BLaER1 treated with 17β-estradiol and CSF1 and Interleukin-3, amounts not matched to agents 10 nM and 100 nM (cell line): ENCODE measurements around the gene AP5Z1.

ENCODE experiments used
- H3K27ac ChIP-seq, 11 experiments: shearing (Covaris generic); formaldehyde crosslinking; 2 replicates each; pipeline ENCODE4 v1.8.1; 2022
- H3K27me3 ChIP-seq, 11 experiments: shearing (Covaris generic); formaldehyde crosslinking; 2 replicates each; pipeline ENCODE4 v1.8.1; 2022
- H3K36me3 ChIP-seq, 11 experiments: shearing (Covaris generic); formaldehyde crosslinking; 2 replicates each; pipeline ENCODE4 v1.8.1; 2022
- H3K4me1 ChIP-seq, 10 experiments: shearing (Covaris generic); formaldehyde crosslinking; 2 replicates each; pipeline ENCODE4 v1.8.1; 2022
- H3K4me2 ChIP-seq, 11 experiments: shearing (Covaris generic); formaldehyde crosslinking; 2 replicates each; pipeline ENCODE4 v1.8.1; 2022
- H3K4me3 ChIP-seq, 10 experiments: shearing (Covaris generic); formaldehyde crosslinking; 2 replicates each; pipeline ENCODE4 v1.8.1; 2022
- H3K9ac ChIP-seq, 11 experiments: shearing (Covaris generic); formaldehyde crosslinking; 2 replicates each; pipeline ENCODE4 v1.8.1; 2022
- H3K9me3 ChIP-seq, 11 experiments: shearing (Covaris generic); formaldehyde crosslinking; replicated peaks in 1 of 11; 2 replicates each; pipeline ENCODE4 v1.8.1; 2022
- H4K20me1 ChIP-seq, 11 experiments: shearing (Covaris generic); formaldehyde crosslinking; 2 replicates each; pipeline ENCODE4 v1.8.1; 2022
- Cebpa-rat ChIP-seq, 11 experiments: shearing (Covaris generic); IDR thresholded peaks; 2 replicates each; pipeline ENCODE4 v1.8.1; 2022

AP5Z1 gene

GRCh38 chr7:4809091-4809591 is 33.7 kb downstream of the AP5Z1 start:
- H3K4me1 ChIP-seq: peaks cover 46 to 88% (median 81%) of the 10 kb centered on the region in 10 experiments
- H3K4me3 ChIP-seq: peak overlapping the region; percentile 28 to 65 (median 57)
- peak overlapping the region; percentile 83 to 98 (median 90) for H3K4me2 ChIP-seq
- H3K9ac ChIP-seq: peak overlapping the region; percentile 63 to 94 (median 88); a peak in 21 of 22 replicates
- peaks cover 0 to 13% (median 9%) of the 10 kb centered on the region in 11 experiments; a peak in 16 of 22 replicates for H3K9me3 ChIP-seq
- H3K27me3 ChIP-seq: peaks cover 0 to 31% (median 0%) of the 10 kb centered on the region in 11 experiments; a peak in 4 of 22 replicates
- TF ChIP-seq Cebpa-rat (IDR thresholded peaks at IDR 0.05): no peak
- no peaks in the 10 kb centered on the region; a peak in 1 of 22 replicates for H3K36me3 ChIP-seq
- H3K27ac ChIP-seq: peak overlapping the region; percentile 59 to 99 (median 96); a peak in 21 of 22 replicates
- no peaks in the 10 kb centered on the region for H4K20me1 ChIP-seq

GRCh38 chr7:4809666-4810065 is 34.2 kb downstream of the AP5Z1 start:
- Histone ChIP-seq H3K9me3 (peaks cover 0 to 13% (median 9%) of the 10 kb centered on the region in 11 experiments; a peak in 16 of 22 replicates), H3K36me3 (no peaks in the 10 kb centered on the region; a peak in 1 of 22 replicates), H3K4me1 (peaks cover 51 to 93% (median 86%) of the 10 kb centered on the region in 10 experiments), H3K27me3 (peaks cover 0 to 34% (median 0%) of the 10 kb centered on the region in 11 experiments; a peak in 4 of 22 replicates), H3K9ac (peak overlapping the region; percentile 63 to 94 (median 88); a peak in 21 of 22 replicates), H3K4me3 (peak overlapping the region; percentile 28 to 65 (median 57); a peak in 19 of 20 replicates), H3K4me2 (peak overlapping the region; percentile 83 to 98 (median 90)), H3K27ac (peak overlapping the region in 10 of 11 experiments; percentile 84 to 99 (median 96); a peak in 21 of 22 replicates), H4K20me1 (no peaks in the 10 kb centered on the region)
- TF ChIP-seq Cebpa-rat (IDR thresholded peaks at IDR 0.05): no peak

- H3K4me1 ChIP-seq: peaks cover 58 to 100% (median 96%) of the 10 kb centered on the region in 10 experiments
- peak overlapping the region; percentile 69 to 98 (median 92) for H3K4me2 ChIP-seq
- peaks cover 0 to 7% (median 0%) of the 10 kb centered on the region in 11 experiments; a peak in 1 of 22 replicates for H4K20me1 ChIP-seq
- H3K27ac ChIP-seq: peak overlapping the region in 5 of 11 experiments; percentile 23 to 70 (median 43); a peak in 6 of 22 replicates
- no peak overlapping the region for H3K4me3 ChIP-seq
- no peaks in the 10 kb centered on the region; a peak in 1 of 22 replicates for H3K36me3 ChIP-seq
- peaks cover 0 to 13% (median 9%) of the 10 kb centered on the region in 11 experiments; a peak in 16 of 22 replicates for H3K9me3 ChIP-seq
- TF ChIP-seq Cebpa-rat (IDR thresholded peaks at IDR 0.05): no peak
- H3K27me3 ChIP-seq: peaks cover 0 to 42% (median 0%) of the 10 kb centered on the region in 11 experiments; a peak in 5 of 22 replicates
- H3K9ac ChIP-seq: peak overlapping the region in 5 of 11 experiments; percentile 26 to 61 (median 34); a peak in 6 of 22 replicates
Measured at GRCh38 chr7:4814433-4814832, 39.0 kb downstream of the AP5Z1 start.

- Histone ChIP-seq H3K4me1 (peaks cover 58 to 100% (median 96%) of the 10 kb centered on the region in 10 experiments), H3K9ac (peak overlapping the region in 1 of 11 experiments; percentile 26; a peak in 2 of 22 replicates), H3K36me3 (no peaks in the 10 kb centered on the region; a peak in 1 of 22 replicates), H3K4me3 (no peak overlapping the region), H3K27ac (no peak overlapping the region; a peak in 1 of 22 replicates), H4K20me1 (peaks cover 0 to 7% (median 0%) of the 10 kb centered on the region in 11 experiments; a peak in 1 of 22 replicates), H3K4me2 (peak overlapping the region; percentile 69 to 98 (median 92); a peak in 21 of 22 replicates), H3K27me3 (peaks cover 0 to 49% (median 0%) of the 10 kb centered on the region in 11 experiments; a peak in 6 of 22 replicates), H3K9me3 (peaks cover 0 to 13% (median 9%) of the 10 kb centered on the region in 11 experiments; a peak in 16 of 22 replicates)
- TF ChIP-seq Cebpa-rat (IDR thresholded peaks at IDR 0.05): no peak
Measured at GRCh38 chr7:4815121-4815520, 39.7 kb downstream of the AP5Z1 start.

- H3K36me3 ChIP-seq: no peaks in the 10 kb centered on the region; a peak in 1 of 22 replicates
- no peak for TF ChIP-seq Cebpa-rat (IDR thresholded peaks at IDR 0.05)
- H3K9me3 ChIP-seq: peaks cover 0 to 13% (median 9%) of the 10 kb centered on the region in 11 experiments; a peak in 16 of 22 replicates
- H3K27ac ChIP-seq: no peak overlapping the region
- H4K20me1 ChIP-seq: peaks cover 0 to 7% (median 0%) of the 10 kb centered on the region in 11 experiments; a peak in 1 of 22 replicates
- H3K27me3 ChIP-seq: peaks cover 0 to 52% (median 0%) of the 10 kb centered on the region in 11 experiments; a peak in 6 of 22 replicates
- peak overlapping the region in 10 of 11 experiments; percentile 69 to 98 (median 93); a peak in 19 of 22 replicates for H3K4me2 ChIP-seq
- H3K4me3 ChIP-seq: no peak overlapping the region
- peaks cover 60 to 100% (median 96%) of the 10 kb centered on the region in 10 experiments for H3K4me1 ChIP-seq
- H3K9ac ChIP-seq: peak overlapping the region in 1 of 11 experiments; percentile 18; a peak in 1 of 22 replicates
Measured at GRCh38 chr7:4815609-4816418, 40.4 kb downstream of the AP5Z1 start.

GRCh38 chr7:4816419-4817080 is 41.1 kb downstream of the AP5Z1 start:
- Histone ChIP-seq H3K4me1 (peaks cover 60 to 99% (median 91%) of the 10 kb centered on the region in 10 experiments), H3K4me3 (no peak overlapping the region), H4K20me1 (peaks cover 0 to 7% (median 0%) of the 10 kb centered on the region in 11 experiments; a peak in 1 of 22 replicates), H3K36me3 (no peaks in the 10 kb centered on the region; a peak in 1 of 22 replicates), H3K9ac (0 out of 22 replicates have a peak overlapping the region, but pooled peaks of 1 of the 11 experiments have one; percentile 18), H3K27ac (no peak overlapping the region), H3K9me3 (peaks cover 0 to 13% (median 9%) of the 10 kb centered on the region in 11 experiments; a peak in 16 of 22 replicates), H3K4me2 (peak overlapping the region in 9 of 11 experiments; percentile 86 to 98 (median 94); a peak in 16 of 22 replicates), H3K27me3 (peaks cover 0 to 52% (median 0%) of the 10 kb centered on the region in 11 experiments; a peak in 6 of 22 replicates)
- TF ChIP-seq Cebpa-rat (IDR thresholded peaks at IDR 0.05): no peak

- peak overlapping the region; percentile 82 to 98 (median 92) for H3K4me2 ChIP-seq
- H3K9me3 ChIP-seq: peaks cover 0 to 9% (median 7%) of the 10 kb centered on the region in 11 experiments; a peak in 16 of 22 replicates
- H3K36me3 ChIP-seq: no peaks in the 10 kb centered on the region; a peak in 1 of 22 replicates
Measured at GRCh38 chr7:4817178-4817901, 41.9 kb downstream of the AP5Z1 start.

More at GRCh38 chr7:4817178-4817901, 41.9 kb downstream of the AP5Z1 start:
- H3K27ac ChIP-seq: peak overlapping the region in 4 of 11 experiments; percentile 22 to 38 (median 33); a peak in 4 of 22 replicates
- TF ChIP-seq Cebpa-rat (IDR thresholded peaks at IDR 0.05): no peak
- peak overlapping the region in 2 of 10 experiments; percentile 9 to 25; a peak in 2 of 20 replicates for H3K4me3 ChIP-seq
- H3K27me3 ChIP-seq: peaks cover 0 to 52% (median 0%) of the 10 kb centered on the region in 11 experiments; a peak in 6 of 22 replicates
- H4K20me1 ChIP-seq: peaks cover 0 to 7% (median 0%) of the 10 kb centered on the region in 11 experiments; a peak in 1 of 22 replicates
- peak overlapping the region in 8 of 11 experiments; percentile 16 to 64 (median 42); a peak in 12 of 22 replicates for H3K9ac ChIP-seq
- peaks cover 60 to 97% (median 90%) of the 10 kb centered on the region in 10 experiments for H3K4me1 ChIP-seq
